ENCODE data around the gene OSGIN1. TPM values are rescaled to one million over a fixed set of nuclear protein-coding genes. Genes with fewer than 3 reads are reported as not detected.

The OSGIN1 gene
- polyA plus RNA-seq, 6 donors from 2014 or later, result 0.20 to 0.85 (median 0.24) TPM; not detected in 3

GRCh38 chr16:83917152-83918120, 35.6 kb upstream of the OSGIN1 start:
- Mint-ChIP-seq H3K9me3 (peaks cover 0 to 5% (median 0%) of the 10 kb centered on the region in 7 donors), H3K36me3 (peaks cover 30 to 56% of the 10 kb centered on the region in 2 donors), H3K27ac (no peak overlapping the region), H3K27me3 (no peaks in the 10 kb centered on the region), H3K4me1 (peaks cover 1 to 29% (median 6%) of the 10 kb centered on the region in 3 donors), H3K4me3 (no peak overlapping the region)
- DNase-seq (no peak), ATAC-seq (ENCODE audit: low read depth in 2 of 2) (no peak)

- DNase-seq, result no peak
- H3K36me3 Mint-ChIP-seq, result peaks cover 20 to 48% of the 10 kb centered on the region in 2 donors
- H3K4me1 Mint-ChIP-seq, result peaks cover 1 to 34% (median 4%) of the 10 kb centered on the region in 3 donors
- H3K27me3 Mint-ChIP-seq, result no peaks in the 10 kb centered on the region
- peak overlapping the region in 2 of 6 donors; percentile 41 to 87 for H3K27ac Mint-ChIP-seq
- H3K9me3 Mint-ChIP-seq, result peaks cover 0 to 5% (median 0%) of the 10 kb centered on the region in 7 donors
- no peak for ATAC-seq (ENCODE audit: low read depth in 2 of 2)
- H3K4me3 Mint-ChIP-seq, result no peak overlapping the region
Measured at GRCh38 chr16:83920894-83921491, 32.0 kb upstream of the OSGIN1 start.

GRCh38 chr16:83923581-83924365, 29.3 kb upstream of the OSGIN1 start:
- ATAC-seq (ENCODE audit: low read depth in 2 of 2) (no peak), DNase-seq (no peak)
- Mint-ChIP-seq H3K4me1 (peaks cover 5 to 25% (median 6%) of the 10 kb centered on the region in 3 donors), H3K4me3 (peak overlapping the region in 1 of 8 donors; percentile 29), H3K36me3 (peaks cover 9 to 28% of the 10 kb centered on the region in 2 donors), H3K9me3 (peaks cover 0 to 5% (median 0%) of the 10 kb centered on the region in 7 donors), H3K27me3 (no peaks in the 10 kb centered on the region), H3K27ac (no peak overlapping the region)

GRCh38 chr16:83924686-83925085, 28.4 kb upstream of the OSGIN1 start:
- Mint-ChIP-seq H3K36me3 (peaks cover 4 to 19% of the 10 kb centered on the region in 2 donors), H3K4me1 (peaks cover 5 to 20% (median 6%) of the 10 kb centered on the region in 3 donors), H3K27me3 (no peaks in the 10 kb centered on the region), H3K4me3 (no peak overlapping the region), H3K9me3 (peaks cover 0 to 5% (median 0%) of the 10 kb centered on the region in 7 donors), H3K27ac (no peak overlapping the region)
- ATAC-seq (ENCODE audit: low read depth in 2 of 2) (no peak), DNase-seq (no peak)

GRCh38 chr16:83925095-83925905, 27.7 kb upstream of the OSGIN1 start:
- H3K27me3 Mint-ChIP-seq, result no peaks in the 10 kb centered on the region
- no peak overlapping the region for H3K4me3 Mint-ChIP-seq
- peaks cover 5 to 20% (median 6%) of the 10 kb centered on the region in 3 donors for H3K4me1 Mint-ChIP-seq
- H3K36me3 Mint-ChIP-seq, result peaks cover 4 to 16% of the 10 kb centered on the region in 2 donors
- no peak overlapping the region for H3K27ac Mint-ChIP-seq
- ATAC-seq (ENCODE audit: low read depth in 2 of 2), result no peak
- DNase-seq, result no peak
- H3K9me3 Mint-ChIP-seq, result peaks cover 0 to 5% (median 0%) of the 10 kb centered on the region in 7 donors

GRCh38 chr16:83925957-83926725, 26.9 kb upstream of the OSGIN1 start:
- peaks cover 0 to 8% of the 10 kb centered on the region in 2 donors for H3K36me3 Mint-ChIP-seq
- ATAC-seq (ENCODE audit: low read depth in 2 of 2), result no peak
- H3K4me1 Mint-ChIP-seq, result peaks cover 5 to 12% (median 6%) of the 10 kb centered on the region in 3 donors
- no peak for DNase-seq
- H3K27ac Mint-ChIP-seq, result no peak overlapping the region
- no peaks in the 10 kb centered on the region for H3K9me3 Mint-ChIP-seq
- H3K27me3 Mint-ChIP-seq, result no peaks in the 10 kb centered on the region
- H3K4me3 Mint-ChIP-seq, result no peak overlapping the region

GRCh38 chr16:83926726-83927397, 26.2 kb upstream of the OSGIN1 start:
- Mint-ChIP-seq H3K27me3 (no peaks in the 10 kb centered on the region), H3K36me3 (peaks cover 0 to 6% of the 10 kb centered on the region in 2 donors)
- DNase-seq, result peak; percentile 21

GRCh38 chr16:83928341-83929055, 24.5 kb upstream of the OSGIN1 start:
- H3K36me3 Mint-ChIP-seq, result peaks cover 0 to 6% of the 10 kb centered on the region in 2 donors

More at GRCh38 chr16:83926726-83927397, 26.2 kb upstream of the OSGIN1 start:
- Mint-ChIP-seq H3K4me1 (peaks cover 5 to 7% (median 6%) of the 10 kb centered on the region in 3 donors), H3K27ac (no peak overlapping the region), H3K9me3 (no peaks in the 10 kb centered on the region), H3K4me3 (no peak overlapping the region)
- ATAC-seq (ENCODE audit: low read depth in 2 of 2), result peak; percentile 42 to 56

GRCh38 chr16:83929811-83930555, 23.1 kb upstream of the OSGIN1 start:
- Mint-ChIP-seq H3K27ac (peak overlapping the region in 1 of 6 donors; percentile 60), H3K36me3 (peaks cover 0 to 5% of the 10 kb centered on the region in 2 donors), H3K4me3 (no peak overlapping the region), H3K4me1 (peaks cover 5 to 11% (median 6%) of the 10 kb centered on the region in 3 donors), H3K27me3 (no peaks in the 10 kb centered on the region), H3K9me3 (no peaks in the 10 kb centered on the region)
- ATAC-seq (ENCODE audit: low read depth in 2 of 2) (no peak), DNase-seq (no peak)

More at GRCh38 chr16:83928341-83929055, 24.5 kb upstream of the OSGIN1 start:
- Mint-ChIP-seq H3K9me3 (no peaks in the 10 kb centered on the region), H3K4me3 (no peak overlapping the region), H3K27ac (no peak overlapping the region), H3K27me3 (no peaks in the 10 kb centered on the region), H3K4me1 (peaks cover 5 to 7% (median 6%) of the 10 kb centered on the region in 3 donors)
- no peak for ATAC-seq (ENCODE audit: low read depth in 2 of 2)
- DNase-seq, result no peak

GRCh38 chr16:83930730-83931500, 22.1 kb upstream of the OSGIN1 start:
- H3K27ac Mint-ChIP-seq, result no peak overlapping the region
- no peak for ATAC-seq (ENCODE audit: low read depth in 2 of 2)
- H3K27me3 Mint-ChIP-seq, result no peaks in the 10 kb centered on the region
- no peak for DNase-seq
- peaks cover 0 to 9% of the 10 kb centered on the region in 2 donors for H3K36me3 Mint-ChIP-seq
- H3K9me3 Mint-ChIP-seq, result no peaks in the 10 kb centered on the region
- no peak overlapping the region for H3K4me3 Mint-ChIP-seq
- peaks cover 4 to 6% (median 5%) of the 10 kb centered on the region in 3 donors for H3K4me1 Mint-ChIP-seq

Measured in naive B cell (primary cell).